ENCODE results near the gene VDR.

The VDR gene

GRCh38 chr12:47930634-47931033, 25.8 kb upstream of the VDR start:
- DNase-seq (ENCODE audit: low spot score) = no peak
- FAIRE-seq = no peak

- FAIRE-seq = no peak
- no peak for DNase-seq (ENCODE audit: low spot score)
Measured at GRCh38 chr12:47927346-47927745, 22.6 kb upstream of the VDR start.

GRCh38 chr12:47921907-47922306, 17.1 kb upstream of the VDR start:
- DNase-seq (ENCODE audit: low spot score) = no peak
- FAIRE-seq = no peak

GRCh38 chr12:47920913-47921312, 16.1 kb upstream of the VDR start:
- DNase-seq (ENCODE audit: low spot score) = no peak
- no peak for FAIRE-seq

- FAIRE-seq (no peak), DNase-seq (ENCODE audit: low spot score) (no peak)
Measured at GRCh38 chr12:47913081-47913480, 8.3 kb upstream of the VDR start.

- FAIRE-seq = no peak
Measured at GRCh38 chr12:47912556-47912955, 7.8 kb upstream of the VDR start.

GRCh38 chr12:47910981-47911380, 6.2 kb upstream of the VDR start:
- FAIRE-seq (no peak), DNase-seq (ENCODE audit: low spot score) (no peak)

More at GRCh38 chr12:47912556-47912955, 7.8 kb upstream of the VDR start:
- DNase-seq (ENCODE audit: low spot score) = no peak

- DNase-seq (ENCODE audit: low spot score) = no peak
- no peak for FAIRE-seq
Measured at GRCh38 chr12:47910486-47910885, 5.7 kb upstream of the VDR start.

GRCh38 chr12:47909839-47910465, 5.2 kb upstream of the VDR start:
- no peak for DNase-seq (ENCODE audit: low spot score)
- no peak for FAIRE-seq

GRCh38 chr12:47908738-47909137, 3.9 kb upstream of the VDR start:
- DNase-seq (ENCODE audit: low spot score) = no peak
- no peak for FAIRE-seq

- no peak for DNase-seq (ENCODE audit: low spot score)
- FAIRE-seq = no peak
Measured at GRCh38 chr12:47907851-47908454, 3.2 kb upstream of the VDR start.

GRCh38 chr12:47903927-47904712, 674 bp downstream of the VDR start:
- FAIRE-seq (peak; percentile 58), DNase-seq (ENCODE audit: low spot score) (peak; percentile 86)

- no peak for FAIRE-seq
- DNase-seq (ENCODE audit: low spot score) = peak; percentile 47
Measured at GRCh38 chr12:47903151-47903611, 1.6 kb downstream of the VDR start.

GRCh38 chr12:47902131-47902639, 2.6 kb downstream of the VDR start:
- FAIRE-seq (no peak), DNase-seq (ENCODE audit: low spot score) (no peak)

- FAIRE-seq (no peak), DNase-seq (ENCODE audit: low spot score) (no peak)
Measured at GRCh38 chr12:47901718-47902093, 3.1 kb downstream of the VDR start.

GRCh38 chr12:47901063-47901717, 3.6 kb downstream of the VDR start:
- no peak for FAIRE-seq
- no peak for DNase-seq (ENCODE audit: low spot score)

- FAIRE-seq = no peak
- DNase-seq (ENCODE audit: low spot score) = no peak
Measured at GRCh38 chr12:47900131-47901062, 4.4 kb downstream of the VDR start.

GRCh38 chr12:47899466-47899865, 5.3 kb downstream of the VDR start:
- DNase-seq (ENCODE audit: low spot score) (no peak), FAIRE-seq (no peak)

- no peak for DNase-seq (ENCODE audit: low spot score)
- FAIRE-seq = no peak
Measured at GRCh38 chr12:47896633-47897032, 8.2 kb downstream of the VDR start.

GRCh38 chr12:47896022-47896421, 8.8 kb downstream of the VDR start:
- DNase-seq (ENCODE audit: low spot score) = no peak
- no peak for FAIRE-seq

GRCh38 chr12:47894652-47895051, 10.1 kb downstream of the VDR start:
- no peak for DNase-seq (ENCODE audit: low spot score)
- FAIRE-seq = no peak
